Peyer's patch (tissue), 4 donors: Measurements from ENCODE around the gene KDM5C.

Experiments
- CTCF ChIP-seq, 6 experiments: fragments of 450-650 bp in 4 of 6; fragments of 200-600 bp in 2 of 6; sonication (generic) in 1 of 6; IDR thresholded peaks; one replicate each; pipeline ENCODE4 v1.5.1; 2017 to 2019; ENCODE audit warnings: antibody characterized with exemption in 6 of 6, mild to moderate bottlenecking in 3 of 6, moderate library complexity in 1 of 6
- POLR2A ChIP-seq, 2 donors: fragments of 450-650 bp; IDR thresholded peaks; one replicate each; pipeline ENCODE4 v1.5.1; 2017; ENCODE audit warnings: antibody characterized with exemption in 2 of 2, mild to moderate bottlenecking in 2 of 2, moderate library complexity in 2 of 2

- TF ChIP-seq CTCF (IDR thresholded peaks at IDR 0.05) (no peak), POLR2A (IDR thresholded peaks at IDR 0.05) (no peak)
These were observed 47.9 kb upstream of the KDM5C start for GRCh38 chrX:53272808-53273337.
